HG03521 (cell line): ENCODE results near the gene SEMA4A.
"Not testable (repeated sequence)": the region's sequence is repeated elsewhere in the genome, so short reads cannot be mapped to it uniquely, and the experiment has no call there.

Source experiments
- ATAC-seq: cut with Tn5 transposase; IDR thresholded peaks from one replicate; pipeline ENCODE4 v1.9.1; 2021; ENCODE audit warnings: mild to moderate bottlenecking, moderate library complexity; ENCODE audit not compliant: unreplicated experiment

Gene SEMA4A

GRCh38 chr1:156190265-156190664 lies 36.9 kb downstream of the SEMA4A start:
- ATAC-seq, result not testable (repeated sequence)

- ATAC-seq, result no peak
These were observed 38.0 kb downstream of the SEMA4A start for GRCh38 chr1:156191292-156191964.

- no peak for ATAC-seq
These were observed 39.8 kb downstream of the SEMA4A start for GRCh38 chr1:156193208-156193487.

GRCh38 chr1:156193488-156194299 lies 40.3 kb downstream of the SEMA4A start, which contains the start of gene SLC25A44:
Gene SLC25A44 (plus strand): TSS chr1:156194104. CDS start chr1:156199848, 5,744 bp downstream.
- peak; percentile 97 for ATAC-seq

GRCh38 chr1:156194300-156194652 lies 40.9 kb downstream of the SEMA4A start:
- peak; percentile 5 for ATAC-seq

GRCh38 chr1:156195853-156196252 lies 42.5 kb downstream of the SEMA4A start:
- ATAC-seq, result no peak

- ATAC-seq, result no peak
These were observed 43.1 kb downstream of the SEMA4A start for GRCh38 chr1:156196445-156196844.

GRCh38 chr1:156198831-156199349 lies 45.5 kb downstream of the SEMA4A start:
- no peak for ATAC-seq

DNA sequence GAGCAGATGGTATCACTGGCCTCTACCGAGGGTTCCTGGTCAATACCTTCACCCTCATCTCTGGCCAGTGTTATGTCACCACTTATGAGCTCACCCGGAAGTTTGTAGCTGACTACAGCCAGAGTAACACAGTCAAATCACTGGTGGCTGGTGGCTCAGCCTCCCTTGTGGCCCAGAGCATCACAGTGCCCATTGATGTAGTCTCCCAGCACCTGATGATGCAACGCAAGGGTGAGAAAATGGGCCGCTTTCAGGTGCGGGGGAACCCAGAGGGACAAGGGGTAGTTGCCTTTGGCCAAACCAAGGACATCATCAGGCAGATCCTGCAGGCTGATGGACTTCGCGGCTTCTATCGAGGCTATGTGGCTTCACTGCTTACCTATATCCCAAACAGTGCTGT lies 46.7 kb downstream of the SEMA4A start:
- no peak for ATAC-seq

- no peak for ATAC-seq
These were observed 49.9 kb downstream of the SEMA4A start for GRCh38 chr1:156203331-156203730.

DNA sequence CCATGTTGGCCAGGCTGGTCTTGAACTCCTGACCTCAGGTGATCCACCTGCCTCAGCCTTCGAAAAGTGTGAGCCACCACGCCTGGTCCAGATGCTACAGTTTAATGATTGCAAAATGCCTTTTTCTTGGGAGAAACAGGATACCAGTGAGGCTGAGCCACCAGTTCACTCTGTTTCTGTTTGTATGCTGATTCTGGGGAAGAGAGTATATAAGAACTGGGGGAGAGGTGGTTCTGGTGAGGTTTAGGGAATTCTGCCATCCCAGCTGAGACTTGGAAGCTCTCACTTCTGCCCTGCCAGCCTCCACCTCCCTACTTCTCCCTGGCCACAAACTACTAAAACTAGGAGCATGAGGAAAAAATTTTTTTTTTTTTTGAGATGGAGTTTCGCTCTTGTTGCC lies 51.3 kb downstream of the SEMA4A start:
- no peak for ATAC-seq

DNA sequence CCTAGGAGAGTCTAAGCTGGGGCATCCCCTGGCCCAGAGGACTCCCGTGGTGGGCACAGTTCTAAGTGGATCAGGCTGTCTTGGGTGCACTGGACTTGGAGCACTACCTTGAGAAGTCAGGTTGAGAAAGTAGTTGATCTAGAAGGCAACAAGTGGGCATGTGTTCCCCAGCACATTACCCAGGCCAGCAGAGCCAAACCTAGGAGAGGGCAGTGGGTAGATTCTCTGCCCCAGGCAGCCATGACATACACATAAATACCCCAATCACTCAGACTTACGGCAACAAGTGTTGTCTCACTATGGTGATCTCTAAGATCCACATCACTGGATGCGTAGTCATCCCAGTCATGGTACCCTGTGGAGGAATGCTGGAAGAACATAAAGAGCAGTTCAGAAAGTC lies 57.9 kb downstream of the SEMA4A start:
- no peak for ATAC-seq

DNA sequence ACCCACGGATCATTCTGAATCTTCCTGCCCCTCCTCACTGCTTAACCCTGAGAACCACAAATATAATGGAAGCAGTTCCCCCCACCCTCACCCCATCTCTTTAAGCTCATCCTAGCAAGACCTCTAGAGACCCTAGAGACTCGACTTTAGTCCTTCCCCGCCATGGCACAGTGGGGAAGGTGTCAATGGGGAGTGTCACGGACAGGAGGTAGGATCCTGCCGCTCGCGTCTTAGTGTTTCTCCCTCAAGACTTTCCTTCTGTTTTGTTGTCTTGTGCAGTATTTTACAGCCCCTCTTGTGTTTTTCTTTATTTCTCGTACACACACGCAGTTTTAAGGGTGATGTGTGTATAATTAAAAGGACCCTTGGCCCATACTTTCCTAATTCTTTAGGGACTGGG lies 58.7 kb downstream of the SEMA4A start:
- no peak for ATAC-seq

DNA sequence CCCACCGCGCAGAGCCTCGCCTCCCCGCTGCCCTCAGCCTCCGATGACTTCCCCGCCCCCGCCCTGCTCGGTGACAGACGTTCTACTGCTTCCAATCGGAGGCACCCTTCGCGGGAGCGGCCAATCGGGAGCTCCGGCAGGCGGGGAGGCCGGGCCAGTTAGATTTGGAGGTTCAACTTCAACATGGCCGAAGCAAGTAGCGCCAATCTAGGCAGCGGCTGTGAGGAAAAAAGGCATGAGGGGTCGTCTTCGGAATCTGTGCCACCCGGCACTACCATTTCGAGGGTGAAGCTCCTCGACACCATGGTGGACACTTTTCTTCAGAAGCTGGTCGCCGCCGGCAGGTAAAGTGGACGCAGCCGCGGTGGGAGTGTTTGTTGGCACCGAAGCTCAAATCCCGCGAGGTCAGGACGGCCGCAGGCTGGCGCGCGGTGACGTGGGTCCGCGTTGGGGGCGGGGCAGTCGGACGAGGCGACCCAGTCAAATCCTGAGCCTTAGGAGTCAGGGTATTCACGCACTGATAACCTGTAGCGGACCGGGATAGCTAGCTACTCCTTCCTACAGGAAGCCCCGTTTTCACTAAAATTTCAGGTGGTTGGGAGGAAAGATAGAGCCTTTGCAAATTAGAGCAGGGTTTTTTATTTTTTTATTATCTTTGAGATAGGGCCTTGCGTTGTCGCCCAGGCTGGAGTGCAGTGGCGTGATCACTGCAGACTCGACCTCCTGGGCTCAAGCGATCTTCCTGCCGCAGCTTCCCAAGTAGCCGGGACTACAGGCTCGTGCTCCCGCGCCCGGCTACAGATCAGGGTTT lies 59.7 kb downstream of the SEMA4A start, which contains the start of gene PMF1:
TSS of gene PMF1 (plus strand) at position 175 of the 811 bp plus-strand sequence. CDS start at position 184, 9 bp downstream.
- peak; percentile 84 for ATAC-seq

GRCh38 chr1:156213644-156213966 lies 60.2 kb downstream of the SEMA4A start:
- ATAC-seq, result no peak

- ATAC-seq, result no peak
These were observed 60.8 kb downstream of the SEMA4A start for GRCh38 chr1:156214024-156214748.

- ATAC-seq, result not testable (repeated sequence)
These were observed 63.1 kb downstream of the SEMA4A start for GRCh38 chr1:156216361-156217086.

GRCh38 chr1:156217871-156218270 lies 64.5 kb downstream of the SEMA4A start:
- ATAC-seq, result no peak

DNA sequence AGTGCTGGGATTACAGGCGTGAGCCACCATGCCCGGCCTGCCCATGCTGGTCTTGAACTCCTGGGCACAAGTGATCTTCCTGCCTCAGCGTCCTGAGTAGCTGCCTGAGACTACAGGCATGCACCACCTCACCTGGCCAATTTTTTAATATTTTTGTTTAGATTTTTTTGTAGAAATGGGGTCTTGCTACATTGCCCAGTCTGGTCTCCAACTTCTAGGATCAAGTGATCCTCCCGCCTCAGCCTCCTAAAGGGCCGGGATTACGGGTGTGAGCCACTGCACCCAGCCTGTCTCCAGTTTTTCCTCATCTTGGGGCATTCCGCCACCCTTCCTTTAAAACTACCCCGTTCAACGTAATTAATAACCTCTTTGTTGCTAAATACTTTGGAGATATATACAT lies 66.8 kb downstream of the SEMA4A start:
- no peak for ATAC-seq
